ENCODE data around the gene TCEA3.

Gene TCEA3

DNA sequence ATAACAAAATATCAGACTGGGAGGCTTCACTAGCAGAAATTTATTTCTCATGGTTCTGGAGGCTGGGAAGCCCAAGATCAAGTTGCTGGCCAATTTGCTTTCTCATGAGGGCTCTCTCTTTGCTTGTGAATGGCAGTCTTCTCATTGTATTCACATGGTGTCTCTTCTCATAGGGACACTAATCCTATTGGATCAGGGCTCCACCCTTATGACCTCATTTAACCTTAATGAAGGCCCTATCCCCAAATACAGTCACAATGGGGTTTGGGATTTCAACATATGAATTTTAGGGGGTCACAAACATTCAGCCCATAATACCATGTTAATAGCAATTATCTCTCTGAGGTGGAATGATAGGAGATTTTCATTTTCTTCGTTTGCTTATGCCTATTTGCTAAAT lies 25.3 kb downstream of the TCEA3 start:
- no peak for TF ChIP-seq CTCF (IDR thresholded peaks at IDR 0.05; ENCODE audit: low read length)
- no peak for TF ChIP-seq EZH2phosphoT487 (IDR thresholded peaks at IDR 0.05; ENCODE audit: low read length)
- no peak for TF ChIP-seq EZH2 (optimal IDR thresholded peaks at IDR 0.05; ENCODE audit: low read depth, low read length)
- Histone ChIP-seq H4K20me1 (ENCODE audit: insufficient read depth, low read length) (no peaks in the 10 kb centered on the region), H3K36me3 (replicated peaks; ENCODE audit: insufficient read depth, low read length) (no peaks in the 10 kb centered on the region), H3F3A (ENCODE audit: insufficient read depth, low read length) (no peaks in the 10 kb centered on the region), H3K4me1 (ENCODE audit: low read length) (peaks cover 4% of the 10 kb centered on the region), H3K4me2 (ENCODE audit: low read depth, low read length) (no peak overlapping the region), H3K9me3 (replicated peaks; ENCODE audit: insufficient read depth, low read length) (no peaks in the 10 kb centered on the region), H3K27ac (ENCODE audit: low read length) (no peak overlapping the region), H2AFZ (ENCODE audit: low read length) (no peak overlapping the region), H3K9ac (ENCODE audit: low read length) (no peak overlapping the region), H3K27me3 (replicated peaks; ENCODE audit: insufficient read depth, low read length) (no peaks in the 10 kb centered on the region), H3K4me3 (ENCODE audit: low read length) (no peak overlapping the region), H3K79me2 (ENCODE audit: low read length) (no peaks in the 10 kb centered on the region), H3K9me2 (replicated peaks; ENCODE audit: insufficient read depth, low read length) (no peaks in the 10 kb centered on the region)
- no peak for DNase-seq

DNA sequence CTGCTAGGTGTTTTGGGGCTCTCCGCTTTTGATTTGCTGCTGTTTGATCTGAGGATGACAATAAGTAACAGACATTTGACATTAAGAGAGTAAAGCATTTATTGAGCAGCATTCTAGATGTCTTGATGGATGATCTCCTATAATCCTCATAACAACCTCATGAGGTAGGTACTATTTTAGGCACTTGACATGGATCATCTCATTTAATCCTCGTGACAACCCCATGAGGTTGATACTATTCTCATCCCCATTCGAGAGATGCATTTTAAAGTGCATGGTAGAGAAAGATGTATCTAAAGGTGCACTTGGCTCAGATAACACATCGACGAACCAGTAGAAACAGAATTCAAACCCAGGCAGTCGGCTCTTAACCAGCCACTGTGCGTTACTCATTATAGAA lies 26.6 kb downstream of the TCEA3 start:
- TF ChIP-seq EZH2phosphoT487 (IDR thresholded peaks at IDR 0.05; ENCODE audit: low read length) (no peak), CTCF (IDR thresholded peaks at IDR 0.05; ENCODE audit: low read length) (no peak), EZH2 (optimal IDR thresholded peaks at IDR 0.05; ENCODE audit: low read depth, low read length) (no peak)

GRCh38 chr1:23396380-23396779 lies 28.2 kb downstream of the TCEA3 start:
- DNase-seq: no peak
- Histone ChIP-seq H2AFZ (ENCODE audit: low read length) (no peak overlapping the region), H3K4me1 (ENCODE audit: low read length) (peaks cover 4% of the 10 kb centered on the region; the same call in 1 of the 2 replicates), H3K9me2 (replicated peaks; ENCODE audit: insufficient read depth, low read length) (no peaks in the 10 kb centered on the region), H4K20me1 (ENCODE audit: insufficient read depth, low read length) (no peaks in the 10 kb centered on the region), H3K4me2 (ENCODE audit: low read depth, low read length) (no peak overlapping the region), H3K27me3 (replicated peaks; ENCODE audit: insufficient read depth, low read length) (no peaks in the 10 kb centered on the region), H3K27ac (ENCODE audit: low read length) (no peak overlapping the region), H3K9ac (ENCODE audit: low read length) (no peak overlapping the region), H3K9me3 (replicated peaks; ENCODE audit: insufficient read depth, low read length) (no peaks in the 10 kb centered on the region), H3K4me3 (ENCODE audit: low read length) (no peak overlapping the region), H3F3A (ENCODE audit: insufficient read depth, low read length) (no peaks in the 10 kb centered on the region), H3K36me3 (replicated peaks; ENCODE audit: insufficient read depth, low read length) (no peaks in the 10 kb centered on the region), H3K79me2 (ENCODE audit: low read length) (no peaks in the 10 kb centered on the region)
- TF ChIP-seq EZH2phosphoT487 (IDR thresholded peaks at IDR 0.05; ENCODE audit: low read length): no peak
- TF ChIP-seq CTCF (IDR thresholded peaks at IDR 0.05; ENCODE audit: low read length): no peak
- TF ChIP-seq EZH2 (optimal IDR thresholded peaks at IDR 0.05; ENCODE audit: low read depth, low read length): no peak

More for the DNA sequence above, 26.6 kb downstream of the TCEA3 start:
- Histone ChIP-seq H3K9me3 (replicated peaks; ENCODE audit: insufficient read depth, low read length) (no peaks in the 10 kb centered on the region), H3K27me3 (replicated peaks; ENCODE audit: insufficient read depth, low read length) (no peaks in the 10 kb centered on the region), H3K4me2 (ENCODE audit: low read depth, low read length) (no peak overlapping the region), H3K36me3 (replicated peaks; ENCODE audit: insufficient read depth, low read length) (no peaks in the 10 kb centered on the region), H4K20me1 (ENCODE audit: insufficient read depth, low read length) (no peaks in the 10 kb centered on the region), H3K9me2 (replicated peaks; ENCODE audit: insufficient read depth, low read length) (no peaks in the 10 kb centered on the region), H3K9ac (ENCODE audit: low read length) (no peak overlapping the region), H3K27ac (ENCODE audit: low read length) (no peak overlapping the region), H2AFZ (ENCODE audit: low read length) (no peak overlapping the region), H3K4me1 (ENCODE audit: low read length) (peaks cover 4% of the 10 kb centered on the region; the same call in 1 of the 2 replicates), H3K4me3 (ENCODE audit: low read length) (no peak overlapping the region), H3F3A (ENCODE audit: insufficient read depth, low read length) (no peaks in the 10 kb centered on the region), H3K79me2 (ENCODE audit: low read length) (no peaks in the 10 kb centered on the region)
- no peak for DNase-seq
